Measurements from ENCODE around the gene ZFYVE21.
"Not testable (repeated sequence)": the region's sequence is repeated elsewhere in the genome, so short reads cannot be mapped to it uniquely, and the experiment has no call there.

ZFYVE21 gene

DNA sequence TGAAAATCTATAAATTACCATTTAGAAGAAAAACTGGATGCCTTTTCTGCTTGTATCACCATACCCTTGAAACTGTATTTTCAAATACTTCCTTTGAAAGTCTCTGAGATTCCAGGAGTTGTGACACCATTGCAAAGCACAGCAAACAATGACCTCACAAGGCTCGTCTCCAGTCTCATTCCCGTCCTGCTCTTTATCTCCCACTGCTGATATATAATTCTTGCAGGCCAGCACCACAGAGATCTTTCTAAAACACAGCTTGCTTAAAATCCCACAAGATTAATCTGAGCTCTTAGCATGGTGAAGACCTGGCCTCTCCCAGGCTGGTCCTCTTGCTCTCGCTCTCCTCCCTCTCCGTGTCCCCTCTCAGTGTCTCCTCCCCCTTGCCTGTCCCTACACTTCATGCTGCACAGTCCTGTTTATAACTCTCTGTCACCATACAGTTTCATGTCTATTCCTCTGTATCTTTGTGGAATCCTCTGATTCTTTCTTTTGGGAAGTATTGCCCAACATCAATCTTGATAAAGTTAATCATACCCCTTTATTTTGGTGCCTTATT is 51.8 kb downstream of the ZFYVE21 start:
- TF ChIP-seq, protein P1, sequence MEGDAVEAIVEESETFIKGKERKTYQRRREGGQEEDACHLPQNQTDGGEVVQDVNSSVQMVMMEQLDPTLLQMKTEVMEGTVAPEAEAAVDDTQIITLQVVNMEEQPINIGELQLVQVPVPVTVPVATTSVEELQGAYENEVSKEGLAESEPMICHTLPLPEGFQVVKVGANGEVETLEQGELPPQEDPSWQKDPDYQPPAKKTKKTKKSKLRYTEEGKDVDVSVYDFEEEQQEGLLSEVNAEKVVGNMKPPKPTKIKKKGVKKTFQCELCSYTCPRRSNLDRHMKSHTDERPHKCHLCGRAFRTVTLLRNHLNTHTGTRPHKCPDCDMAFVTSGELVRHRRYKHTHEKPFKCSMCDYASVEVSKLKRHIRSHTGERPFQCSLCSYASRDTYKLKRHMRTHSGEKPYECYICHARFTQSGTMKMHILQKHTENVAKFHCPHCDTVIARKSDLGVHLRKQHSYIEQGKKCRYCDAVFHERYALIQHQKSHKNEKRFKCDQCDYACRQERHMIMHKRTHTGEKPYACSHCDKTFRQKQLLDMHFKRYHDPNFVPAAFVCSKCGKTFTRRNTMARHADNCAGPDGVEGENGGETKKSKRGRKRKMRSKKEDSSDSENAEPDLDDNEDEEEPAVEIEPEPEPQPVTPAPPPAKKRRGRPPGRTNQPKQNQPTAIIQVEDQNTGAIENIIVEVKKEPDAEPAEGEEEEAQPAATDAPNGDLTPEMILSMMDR (IDR thresholded peaks at IDR 0.05): no peak
- Histone ChIP-seq H3K4me3 (no peak overlapping the region), H3K27ac (no peak overlapping the region)
- no peak for DNase-seq (ENCODE audit: low spot score)

GRCh38 chr14:103770500-103770899 is 54.9 kb downstream of the ZFYVE21 start:
- no peak overlapping the region for H3K27ac ChIP-seq
- no peak overlapping the region for H3K4me3 ChIP-seq
- TF ChIP-seq, protein P1 (IDR thresholded peaks at IDR 0.05): no peak
- no peak for DNase-seq (ENCODE audit: low spot score)

GRCh38 chr14:103770902-103771301 is 55.3 kb downstream of the ZFYVE21 start:
- H3K4me3 ChIP-seq: no peak overlapping the region
- no peak for DNase-seq (ENCODE audit: low spot score)
- no peak overlapping the region for H3K27ac ChIP-seq
- TF ChIP-seq, protein P1 (IDR thresholded peaks at IDR 0.05): no peak

GRCh38 chr14:103772078-103772712 is 56.6 kb downstream of the ZFYVE21 start:
- H3K4me3 ChIP-seq: no peak overlapping the region
- TF ChIP-seq, protein P1 (IDR thresholded peaks at IDR 0.05): no peak
- no peak for DNase-seq (ENCODE audit: low spot score)
- H3K27ac ChIP-seq: no peak overlapping the region

DNA sequence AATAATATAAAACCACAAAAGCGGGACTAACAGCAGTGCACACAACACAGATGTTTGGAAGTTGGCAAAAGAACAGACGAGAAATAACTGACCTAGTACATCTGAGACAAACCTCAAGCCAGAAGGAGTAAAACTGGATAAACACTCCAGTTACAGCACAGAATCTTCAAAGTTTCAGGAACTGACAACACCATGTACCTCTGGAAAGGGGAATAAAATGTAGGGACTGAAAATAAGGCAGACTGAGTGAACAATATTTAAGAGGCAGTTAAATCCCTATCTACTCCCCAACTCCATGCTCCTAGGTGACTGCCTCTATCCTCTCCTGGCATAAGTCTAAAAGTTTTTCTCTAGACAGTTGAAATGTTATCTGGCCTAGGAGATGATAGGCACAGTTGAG is 57.9 kb downstream of the ZFYVE21 start:
- no peak overlapping the region for H3K4me3 ChIP-seq
- H3K27ac ChIP-seq: no peak overlapping the region
- no peak for DNase-seq (ENCODE audit: low spot score)
- TF ChIP-seq, protein P1 (IDR thresholded peaks at IDR 0.05): no peak

- Histone ChIP-seq H3K4me3 (no peak overlapping the region), H3K27ac (no peak overlapping the region)
- DNase-seq (ENCODE audit: low spot score): no peak
- TF ChIP-seq, protein P1 (IDR thresholded peaks at IDR 0.05): no peak
Observed at GRCh38 chr14:103775506-103775905, 59.9 kb downstream of the ZFYVE21 start.

GRCh38 chr14:103776319-103776718 is 60.7 kb downstream of the ZFYVE21 start:
- not testable (repeated sequence) for H3K27ac ChIP-seq; H3K4me3 ChIP-seq; DNase-seq (ENCODE audit: low spot score)

Data from coronary artery (tissue), 2 donors.